HG02981 (cell line): ENCODE results near the gene MRPL4.
A peak's percentile ranks its signal among the peaks of the same experiment; 100 is the strongest.

Source experiments
- ATAC-seq: cut with Tn5 transposase; IDR thresholded peaks from one replicate; pipeline ENCODE4 v1.9.1; 2021; ENCODE audit warnings: mild to moderate bottlenecking, moderate library complexity; ENCODE audit not compliant: unreplicated experiment

MRPL4 gene

DNA sequence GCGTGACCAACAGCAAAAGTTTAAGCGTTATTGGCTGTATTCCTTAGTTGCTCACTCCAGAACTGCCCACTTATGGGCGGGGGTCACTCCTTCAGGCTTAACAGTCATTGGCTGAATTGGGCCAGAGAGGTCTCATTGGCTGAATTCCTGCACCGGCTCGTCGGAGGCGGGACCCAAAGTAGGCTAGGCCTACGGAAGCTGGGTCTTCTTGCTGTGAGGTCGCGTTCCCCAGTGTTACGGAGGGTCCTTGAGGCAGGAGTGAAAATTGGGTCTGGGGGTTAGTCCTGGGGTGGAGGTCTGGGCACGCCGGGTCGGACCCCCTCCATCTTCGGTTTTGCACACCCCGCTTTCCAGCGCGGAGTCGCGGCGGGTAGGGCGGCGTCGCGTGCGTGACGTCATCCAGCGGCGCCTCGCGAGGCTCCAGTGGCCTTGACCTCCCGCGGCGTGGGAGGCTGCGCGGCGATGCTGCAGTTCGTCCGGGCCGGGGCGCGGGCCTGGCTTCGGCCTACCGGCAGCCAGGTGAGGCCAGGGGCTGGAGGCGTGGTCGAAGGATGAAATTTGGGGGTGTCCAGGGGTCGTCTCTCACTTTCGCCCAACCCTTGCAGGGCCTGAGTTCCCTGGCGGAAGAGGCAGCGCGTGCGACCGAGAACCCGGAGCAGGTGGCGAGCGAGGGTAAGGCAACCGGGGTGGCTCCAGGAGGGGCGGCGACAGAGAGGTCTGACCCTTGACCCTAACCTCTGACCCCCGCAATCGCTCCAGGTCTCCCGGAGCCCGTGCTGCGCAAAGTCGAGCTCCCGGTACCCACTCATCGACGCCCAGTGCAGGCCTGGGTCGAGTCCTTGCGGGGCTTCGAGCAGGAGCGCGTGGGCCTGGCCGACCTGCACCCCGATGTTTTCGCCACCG is at the start of gene MRPL4:
Gene MRPL4, plus strand, starts transcription at position 423 of the 903 bp plus-strand sequence. Its CDS starts 40 bp downstream, at position 463.
- peak; percentile 89 for ATAC-seq

- ATAC-seq: no peak
Observed at GRCh38 chr19:10203686-10204085, 48.3 kb upstream of the MRPL4 start.

DNA sequence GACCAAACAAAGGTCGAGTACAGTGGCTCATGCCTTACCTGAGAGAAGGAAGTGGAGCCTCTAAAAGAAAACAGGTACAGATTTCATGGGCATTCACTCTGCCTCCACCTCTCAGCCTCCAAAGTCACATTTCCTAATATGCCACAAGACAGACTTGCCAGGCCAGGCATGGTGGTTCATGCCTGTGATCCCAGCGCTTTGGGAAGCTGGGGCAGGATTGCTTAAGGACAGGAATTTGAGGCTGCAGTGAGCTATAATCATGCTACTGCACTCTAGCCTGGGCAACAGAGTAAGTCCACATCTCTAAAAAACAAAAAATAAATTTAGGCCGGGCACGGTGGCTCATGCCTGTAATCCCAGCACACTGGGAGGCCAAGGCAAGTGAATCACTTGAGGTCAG is 46.4 kb upstream of the MRPL4 start:
- ATAC-seq: no peak

- ATAC-seq: no peak
Observed at GRCh38 chr19:10206226-10206885, 45.7 kb upstream of the MRPL4 start.

DNA sequence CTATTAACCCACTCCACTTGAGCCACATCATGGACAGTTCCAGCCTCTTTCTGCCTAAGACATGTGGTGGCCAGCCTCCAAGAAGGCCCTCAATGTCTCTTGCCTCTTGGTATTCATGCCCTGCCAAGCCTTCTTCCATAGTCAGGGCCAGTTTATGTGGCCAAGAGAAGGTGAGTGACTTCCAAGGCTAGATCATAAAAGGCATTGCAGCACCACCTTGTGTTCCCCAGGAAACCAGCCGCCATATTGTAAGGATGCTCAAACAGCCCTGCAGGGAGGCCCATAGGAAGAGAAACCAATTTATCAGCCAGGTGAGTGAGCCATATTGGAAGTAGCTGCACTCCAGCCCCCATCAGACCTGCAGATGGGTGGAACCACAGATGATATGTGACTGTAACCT is 45.0 kb upstream of the MRPL4 start:
- no peak for ATAC-seq

GRCh38 chr19:10209315-10209714 is 42.7 kb upstream of the MRPL4 start:
- ATAC-seq: no peak

GRCh38 chr19:10211061-10211460 is 41.0 kb upstream of the MRPL4 start:
- no peak for ATAC-seq

- no peak for ATAC-seq
Observed at GRCh38 chr19:10211691-10212090, 40.3 kb upstream of the MRPL4 start.

DNA sequence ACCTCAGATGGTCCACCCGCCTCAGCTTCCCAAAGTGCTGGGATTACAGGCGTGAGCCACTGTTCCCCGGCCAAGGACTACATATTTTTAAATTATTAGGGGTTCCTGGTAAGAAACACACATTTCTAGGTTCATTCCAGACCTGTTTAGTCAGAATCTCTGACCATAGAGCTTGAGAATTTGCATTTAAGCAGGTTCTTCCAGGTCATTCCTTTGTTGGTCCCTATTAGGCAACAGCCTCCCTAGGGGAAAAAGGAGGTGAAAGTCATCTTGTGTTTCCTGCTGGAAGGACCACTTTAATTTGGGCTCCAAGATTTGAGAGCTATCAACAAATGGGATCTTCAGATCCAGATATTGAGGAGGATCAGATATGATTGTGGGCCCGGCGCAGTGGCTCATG is 37.2 kb upstream of the MRPL4 start:
- no peak for ATAC-seq

DNA sequence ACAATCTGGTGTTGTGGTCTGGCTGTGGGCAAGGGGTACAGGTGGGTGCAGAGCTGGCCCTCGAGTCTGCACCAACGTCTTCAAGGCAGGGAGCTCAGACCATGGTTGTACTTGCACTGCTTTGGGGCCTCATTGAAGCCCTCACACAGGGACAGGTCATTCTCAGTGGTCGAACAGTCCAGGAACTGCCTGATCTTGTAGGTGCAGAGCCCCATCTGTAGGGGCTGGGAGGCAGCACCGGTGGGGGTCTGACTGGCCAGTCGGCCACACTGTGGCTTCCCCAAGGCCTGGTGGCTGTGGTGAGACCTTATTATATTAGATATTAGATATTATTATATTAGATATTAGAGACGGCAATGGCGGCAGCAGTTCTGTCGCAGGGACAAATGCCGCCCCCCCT is 34.9 kb upstream of the MRPL4 start:
- ATAC-seq: no peak

- ATAC-seq: no peak
Observed at GRCh38 chr19:10219678-10220077, 32.3 kb upstream of the MRPL4 start.

- no peak for ATAC-seq
Observed at GRCh38 chr19:10220695-10221094, 31.3 kb upstream of the MRPL4 start.

- no peak for ATAC-seq
Observed at GRCh38 chr19:10222201-10222890, 29.7 kb upstream of the MRPL4 start.

DNA sequence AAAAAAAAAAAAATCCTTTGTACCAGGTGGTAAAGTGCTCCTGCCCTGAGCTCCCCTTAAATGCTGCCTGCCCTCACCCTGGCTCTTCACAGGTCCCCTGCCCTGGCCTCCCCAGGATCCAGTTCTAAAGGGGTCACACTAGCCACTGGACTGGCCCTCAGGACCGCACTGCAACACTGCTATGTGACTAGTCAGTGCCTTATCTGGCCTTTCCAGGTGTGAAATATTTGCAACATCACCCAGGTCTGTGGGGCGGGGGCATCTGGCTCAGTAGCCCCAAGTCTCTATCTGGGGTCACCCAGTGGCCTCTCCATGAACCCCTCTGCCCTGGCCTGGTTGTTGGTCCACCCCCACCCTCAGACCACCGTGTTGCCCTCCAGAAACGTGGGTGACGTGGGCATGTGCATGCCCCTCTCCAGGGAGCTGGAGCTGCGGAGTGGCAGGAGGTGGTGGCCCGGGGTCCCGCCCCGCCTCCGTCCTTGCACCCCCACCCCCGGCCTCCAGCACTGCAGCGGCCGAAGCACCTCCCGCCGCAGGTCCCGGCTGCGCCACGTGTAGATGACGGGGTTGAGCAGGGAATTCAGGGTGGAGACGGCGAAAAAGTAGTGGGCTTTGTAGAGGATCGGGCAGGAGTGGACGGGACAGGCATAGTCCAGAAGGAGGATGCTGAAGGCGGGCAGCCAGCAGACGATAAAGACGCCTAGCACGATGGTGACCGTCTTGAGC is 28.4 kb upstream of the MRPL4 start:
- no peak for ATAC-seq

- no peak for ATAC-seq
Observed at GRCh38 chr19:10224337-10224736, 27.7 kb upstream of the MRPL4 start.

DNA sequence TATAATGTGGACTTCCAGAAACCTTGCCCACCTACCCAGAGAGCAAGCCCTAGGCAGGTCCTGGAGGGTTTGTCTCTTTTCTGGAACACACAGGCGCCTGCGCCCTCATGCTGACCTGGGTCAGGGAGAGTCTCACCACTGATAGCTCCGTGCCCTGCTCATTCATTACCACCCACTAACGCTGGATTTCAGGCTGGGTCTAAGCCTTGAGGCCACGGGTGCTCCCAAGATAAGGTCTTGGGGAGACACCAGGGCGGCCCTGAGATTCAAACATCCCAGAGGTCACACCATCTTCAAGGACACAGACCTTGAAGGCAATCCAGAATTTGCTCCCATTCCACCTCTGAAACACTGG is 26.0 kb upstream of the MRPL4 start:
- no peak for ATAC-seq

DNA sequence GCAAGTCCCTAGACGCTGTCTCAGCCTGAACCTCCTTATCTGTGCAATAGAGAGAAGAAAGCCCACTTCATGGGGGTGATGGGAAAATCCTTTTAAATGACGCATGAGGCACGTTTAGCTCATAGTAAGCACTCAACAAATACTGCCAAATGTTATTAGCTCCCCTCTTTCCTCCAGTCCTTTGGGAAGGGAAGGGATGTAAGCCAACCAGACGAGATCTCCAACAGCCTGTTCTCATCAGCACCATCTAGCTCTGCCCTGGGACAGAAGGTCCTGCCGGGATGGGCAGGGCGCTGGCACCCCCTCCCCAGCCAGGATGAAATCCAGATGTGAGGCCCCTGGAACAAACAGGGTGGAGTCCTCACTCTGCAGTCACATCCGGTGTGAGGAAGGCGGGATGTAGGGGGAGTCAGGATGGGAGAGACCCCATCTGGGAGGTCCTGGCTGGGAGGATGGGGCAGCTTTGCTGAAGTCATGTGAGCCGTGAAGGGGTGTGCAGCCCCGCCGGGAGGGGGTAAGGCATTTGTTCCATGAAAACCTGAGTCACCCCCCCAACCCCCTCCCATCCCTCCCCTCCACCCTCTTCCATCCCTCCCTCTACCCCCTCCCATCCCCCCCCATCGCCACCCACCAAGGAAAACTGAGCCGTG is 25.5 kb upstream of the MRPL4 start:
- no peak for ATAC-seq

DNA sequence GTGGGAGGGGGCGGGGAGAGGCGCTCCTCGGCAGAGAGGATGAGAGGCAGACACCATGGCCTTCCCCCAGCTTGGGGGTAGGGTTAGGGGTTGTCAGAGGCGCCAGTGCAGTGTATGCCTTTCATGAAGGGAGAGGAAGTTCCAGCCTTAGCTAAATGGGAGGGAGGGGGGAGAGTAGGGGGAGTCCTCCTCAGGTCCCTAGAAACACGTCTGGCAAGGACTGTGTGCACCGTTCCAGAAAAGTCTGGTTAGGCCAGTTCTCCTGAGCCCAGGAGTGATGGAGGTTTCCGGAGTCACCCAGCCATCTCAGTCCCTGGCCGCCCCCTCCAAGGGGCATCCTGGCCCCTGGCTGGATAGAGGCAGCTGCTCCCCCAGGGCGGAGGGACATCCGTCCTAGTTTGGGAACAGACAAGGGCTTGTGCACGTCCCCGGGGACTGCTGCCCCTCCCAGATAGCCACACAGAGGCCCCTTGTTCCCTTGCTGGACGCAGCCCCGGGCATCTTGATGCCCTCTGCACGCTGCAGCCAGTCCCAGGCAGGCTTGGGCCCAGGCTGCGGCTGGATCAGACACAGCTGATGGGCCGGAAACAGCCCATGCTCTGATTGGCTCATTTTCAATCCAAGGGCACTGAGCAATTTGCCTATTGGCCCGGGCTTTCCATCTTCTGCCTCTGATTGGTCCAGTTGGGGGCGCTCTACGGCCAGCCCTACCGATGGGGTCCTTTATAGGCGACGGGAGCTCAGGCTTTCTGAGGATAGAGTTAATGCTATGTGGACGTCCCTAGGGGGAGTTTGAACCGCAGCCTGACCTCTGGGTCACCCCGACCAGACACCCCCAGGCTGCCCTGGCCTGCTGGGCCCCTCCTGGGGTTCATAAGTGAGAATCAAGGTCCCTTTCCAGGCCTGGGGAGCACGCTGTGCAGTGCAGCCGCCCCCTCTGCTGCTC is 24.7 kb upstream of the MRPL4 start:
- no peak for ATAC-seq

DNA sequence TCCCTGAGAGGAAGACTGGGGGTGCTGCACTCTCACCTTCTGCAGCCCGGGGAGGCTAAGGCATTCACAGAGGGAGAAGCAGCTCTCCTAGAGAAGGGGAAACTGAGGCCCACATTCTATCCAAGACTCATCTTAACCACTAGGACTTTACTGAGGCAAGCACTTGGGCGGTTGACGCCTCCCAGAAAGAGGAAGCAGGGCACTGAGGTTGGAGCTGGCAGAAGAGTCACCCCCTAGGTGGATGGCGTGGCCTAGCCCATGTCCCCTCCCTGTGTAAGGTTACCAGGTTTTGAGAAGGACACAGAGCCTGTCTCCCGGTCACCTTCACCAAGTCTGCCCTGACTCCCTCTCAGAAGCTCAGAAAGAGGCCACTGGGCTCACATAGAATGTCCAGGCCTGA is 23.6 kb upstream of the MRPL4 start:
- no peak for ATAC-seq

GRCh38 chr19:10228920-10229319 is 23.1 kb upstream of the MRPL4 start:
- no peak for ATAC-seq
